Neural cell (in vitro differentiated cells): Measurements from ENCODE around the gene PIGL. TPM values are rescaled to one million over a fixed set of nuclear protein-coding genes. Genes with fewer than 3 reads are reported as not detected.

Experiments
- H2AFZ ChIP-seq: fragments of 200-600, 300-800 bp; sonication (generic), shearing (Covaris generic); 2 replicates; pipeline ENCODE4 v1.6.0; 2014; ENCODE audit warnings: low read depth, mild to moderate bottlenecking, antibody characterized with exemption, low read length, moderate library complexity
- H3F3A ChIP-seq: fragments of 200-600 bp; shearing (Covaris generic); 2 replicates; pipeline ENCODE4 v1.6.1; 2016; ENCODE audit warnings: mild to moderate bottlenecking, moderate library complexity, mixed read lengths, antibody characterized with exemption, low read length; ENCODE audit not compliant: insufficient read depth, poor library complexity, severe bottlenecking
- H3K27ac ChIP-seq: fragments of 200-600, 300-800 bp; sonication (generic), shearing (Covaris generic); 2 replicates; pipeline ENCODE4 v1.5.1; 2014; ENCODE audit warnings: mild to moderate bottlenecking, low read length, moderate library complexity
- H3K27me3 ChIP-seq: fragments of 300-800, 200-600 bp; sonication (generic), shearing (Covaris generic); 2 replicates; pipeline ENCODE4 v1.6.0; 2014; ENCODE audit warnings: mild to moderate bottlenecking, low read depth, low read length, moderate library complexity; ENCODE audit not compliant: insufficient read depth
- H3K36me3 ChIP-seq: fragments of 300-800, 200-600 bp; sonication (generic), shearing (Covaris generic); 2 replicates; pipeline ENCODE4 v1.5.1; 2014; ENCODE audit warnings: mild to moderate bottlenecking, antibody characterized with exemption, low read length, moderate library complexity; ENCODE audit not compliant: insufficient read depth
- H3K4me2 ChIP-seq: fragments of 300-800, 200-600 bp; sonication (generic), shearing (Covaris generic); 2 replicates; pipeline ENCODE4 v1.6.0; 2014; ENCODE audit warnings: mild to moderate bottlenecking, low read length
- H3K4me3 ChIP-seq: fragments of 300-800, 200-600 bp; sonication (generic), shearing (Covaris generic); 2 replicates; pipeline ENCODE4 v1.5.1; 2014; ENCODE audit warnings: mild to moderate bottlenecking, low read length, moderate library complexity
- H3K79me2 ChIP-seq: fragments of 200-600 bp; shearing (Covaris generic); replicated peaks from 2 replicates; pipeline ENCODE4 v1.6.0; 2014; ENCODE audit warnings: mild to moderate bottlenecking, low read length, moderate library complexity; ENCODE audit not compliant: insufficient read depth
- H3K9ac ChIP-seq: fragments of 300-800, 200-600 bp; sonication (generic), shearing (Covaris generic); 2 replicates; pipeline ENCODE4 v1.6.1; 2016; ENCODE audit warnings: mild to moderate bottlenecking, low read length, mixed read lengths
- H3K9me2 ChIP-seq: fragments of 200-600 bp; shearing (Covaris generic); 2 replicates; pipeline ENCODE4 v1.6.1; 2016; ENCODE audit warnings: mild to moderate bottlenecking, low read length, mixed read lengths; ENCODE audit not compliant: insufficient read depth
- H3K9me3 ChIP-seq: fragments of 200-600, 300-800 bp; sonication (generic), shearing (Covaris generic); 2 replicates; pipeline ENCODE4 v1.6.1; 2016; ENCODE audit warnings: mild to moderate bottlenecking, mixed run types, low read length, moderate library complexity, mixed read lengths
- H4K20me1 ChIP-seq: fragments of 200-600 bp; shearing (Covaris generic); 2 replicates; pipeline ENCODE4 v1.6.1; 2016; ENCODE audit warnings: mild to moderate bottlenecking, mixed run types; ENCODE audit not compliant: insufficient read depth
- EP300 ChIP-seq: fragments of 450-650 bp; conservative IDR thresholded peaks from 2 replicates; pipeline ENCODE4 v1.6.1; 2014; ENCODE audit warnings: antibody characterized with exemption, mild to moderate bottlenecking, moderate library complexity; ENCODE audit not compliant: poor library complexity, severe bottlenecking
- EZH2 ChIP-seq: fragments of 200-600, 300-800 bp; shearing (Covaris generic), sonication (generic); IDR thresholded peaks from 2 replicates; pipeline ENCODE4 v1.6.1; 2014; ENCODE audit warnings: antibody characterized with exemption, low read length, borderline replicate concordance, mild to moderate bottlenecking; ENCODE audit not compliant: insufficient read depth, poor library complexity, severe bottlenecking
- MXI1 ChIP-seq: fragments of 450-650 bp; conservative IDR thresholded peaks from 2 replicates; pipeline ENCODE4 v1.6.1; 2014; ENCODE audit warnings: antibody characterized with exemption, mild to moderate bottlenecking; ENCODE audit not compliant: poor library complexity, severe bottlenecking
- POLR2AphosphoS5 ChIP-seq: IDR thresholded peaks from 2 replicates; pipeline ENCODE4 v1.6.1; 2012
- RAD21 ChIP-seq: fragments of 450-650 bp; conservative IDR thresholded peaks from 2 replicates; pipeline ENCODE4 v1.6.1; 2014; ENCODE audit warnings: antibody characterized with exemption, mild to moderate bottlenecking, moderate library complexity
- SMC3 ChIP-seq: fragments of 450-650 bp; conservative IDR thresholded peaks from 2 replicates; pipeline ENCODE4 v1.6.1; 2014; ENCODE audit warnings: antibody characterized with exemption, mild to moderate bottlenecking, moderate library complexity; ENCODE audit not compliant: poor library complexity
- TAF1 ChIP-seq: IDR thresholded peaks from 2 replicates; pipeline ENCODE4 v1.6.1; 2012; ENCODE audit warnings: low read depth
- polyA plus RNA-seq: library from polyadenylated mRNA; depleted of rRNA; stranded (reverse); fragments of >200 nt; gene quantifications from 2 replicates; pipeline ENCODE4 v1.2.3, GENCODE V29; 2014
- TF ChIP-seq, protein P1 (sequence below): IDR thresholded peaks from 2 replicates; pipeline ENCODE4 v1.6.1; 2012; ENCODE audit warnings: borderline replicate concordance
- TF ChIP-seq, protein P2 (sequence below): fragments of 450-650 bp; IDR thresholded peaks from 2 replicates; pipeline ENCODE4 v1.5.1; 2014; ENCODE audit warnings: antibody characterized with exemption, mild to moderate bottlenecking, moderate library complexity; ENCODE audit not compliant: poor library complexity, severe bottlenecking

Gene PIGL
- polyA plus RNA-seq, 1 donor from 2014 or later = 75.5 TPM

DNA sequence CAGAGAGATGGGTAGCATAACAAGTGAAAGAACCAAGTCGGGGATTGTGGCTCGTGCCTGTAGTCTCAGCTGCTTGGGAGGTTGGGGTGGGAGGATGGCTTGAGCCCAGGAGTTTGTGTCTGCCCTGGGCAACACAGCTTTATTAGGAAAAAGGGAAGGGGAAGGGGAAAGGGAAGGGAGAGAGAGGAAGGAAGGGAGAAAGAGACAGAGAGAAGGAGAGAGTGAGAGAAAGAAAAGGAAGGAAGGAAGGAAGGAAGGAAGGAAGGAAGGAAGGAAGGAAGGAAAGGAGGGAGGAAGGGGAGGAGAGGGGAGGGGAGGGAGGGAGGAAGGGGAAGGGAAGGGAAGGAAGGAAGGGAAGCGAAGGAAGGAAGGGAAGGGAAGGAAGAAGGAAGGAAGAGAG lies 103.0 kb downstream of the PIGL start:
- H3K4me2 ChIP-seq = no peak overlapping the region
- no peaks in the 10 kb centered on the region for H3K27me3 ChIP-seq
- TF ChIP-seq SMC3 (no peak), RAD21 (no peak), TAF1 (no peak), POLR2AphosphoS5 (no peak), MXI1 (no peak), EZH2 (no peak), EP300 (no peak)
- TF ChIP-seq, protein P1, sequence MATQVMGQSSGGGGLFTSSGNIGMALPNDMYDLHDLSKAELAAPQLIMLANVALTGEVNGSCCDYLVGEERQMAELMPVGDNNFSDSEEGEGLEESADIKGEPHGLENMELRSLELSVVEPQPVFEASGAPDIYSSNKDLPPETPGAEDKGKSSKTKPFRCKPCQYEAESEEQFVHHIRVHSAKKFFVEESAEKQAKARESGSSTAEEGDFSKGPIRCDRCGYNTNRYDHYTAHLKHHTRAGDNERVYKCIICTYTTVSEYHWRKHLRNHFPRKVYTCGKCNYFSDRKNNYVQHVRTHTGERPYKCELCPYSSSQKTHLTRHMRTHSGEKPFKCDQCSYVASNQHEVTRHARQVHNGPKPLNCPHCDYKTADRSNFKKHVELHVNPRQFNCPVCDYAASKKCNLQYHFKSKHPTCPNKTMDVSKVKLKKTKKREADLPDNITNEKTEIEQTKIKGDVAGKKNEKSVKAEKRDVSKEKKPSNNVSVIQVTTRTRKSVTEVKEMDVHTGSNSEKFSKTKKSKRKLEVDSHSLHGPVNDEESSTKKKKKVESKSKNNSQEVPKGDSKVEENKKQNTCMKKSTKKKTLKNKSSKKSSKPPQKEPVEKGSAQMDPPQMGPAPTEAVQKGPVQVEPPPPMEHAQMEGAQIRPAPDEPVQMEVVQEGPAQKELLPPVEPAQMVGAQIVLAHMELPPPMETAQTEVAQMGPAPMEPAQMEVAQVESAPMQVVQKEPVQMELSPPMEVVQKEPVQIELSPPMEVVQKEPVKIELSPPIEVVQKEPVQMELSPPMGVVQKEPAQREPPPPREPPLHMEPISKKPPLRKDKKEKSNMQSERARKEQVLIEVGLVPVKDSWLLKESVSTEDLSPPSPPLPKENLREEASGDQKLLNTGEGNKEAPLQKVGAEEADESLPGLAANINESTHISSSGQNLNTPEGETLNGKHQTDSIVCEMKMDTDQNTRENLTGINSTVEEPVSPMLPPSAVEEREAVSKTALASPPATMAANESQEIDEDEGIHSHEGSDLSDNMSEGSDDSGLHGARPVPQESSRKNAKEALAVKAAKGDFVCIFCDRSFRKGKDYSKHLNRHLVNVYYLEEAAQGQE = no peak
- TF ChIP-seq, protein P2, sequence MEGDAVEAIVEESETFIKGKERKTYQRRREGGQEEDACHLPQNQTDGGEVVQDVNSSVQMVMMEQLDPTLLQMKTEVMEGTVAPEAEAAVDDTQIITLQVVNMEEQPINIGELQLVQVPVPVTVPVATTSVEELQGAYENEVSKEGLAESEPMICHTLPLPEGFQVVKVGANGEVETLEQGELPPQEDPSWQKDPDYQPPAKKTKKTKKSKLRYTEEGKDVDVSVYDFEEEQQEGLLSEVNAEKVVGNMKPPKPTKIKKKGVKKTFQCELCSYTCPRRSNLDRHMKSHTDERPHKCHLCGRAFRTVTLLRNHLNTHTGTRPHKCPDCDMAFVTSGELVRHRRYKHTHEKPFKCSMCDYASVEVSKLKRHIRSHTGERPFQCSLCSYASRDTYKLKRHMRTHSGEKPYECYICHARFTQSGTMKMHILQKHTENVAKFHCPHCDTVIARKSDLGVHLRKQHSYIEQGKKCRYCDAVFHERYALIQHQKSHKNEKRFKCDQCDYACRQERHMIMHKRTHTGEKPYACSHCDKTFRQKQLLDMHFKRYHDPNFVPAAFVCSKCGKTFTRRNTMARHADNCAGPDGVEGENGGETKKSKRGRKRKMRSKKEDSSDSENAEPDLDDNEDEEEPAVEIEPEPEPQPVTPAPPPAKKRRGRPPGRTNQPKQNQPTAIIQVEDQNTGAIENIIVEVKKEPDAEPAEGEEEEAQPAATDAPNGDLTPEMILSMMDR = no peak
- H3K9ac ChIP-seq = no peak overlapping the region
- H3K9me2 ChIP-seq = no peaks in the 10 kb centered on the region
- H3K27ac ChIP-seq = no peak overlapping the region
- H3K4me3 ChIP-seq = no peak overlapping the region
- no peaks in the 10 kb centered on the region for H3K36me3 ChIP-seq
- no peak overlapping the region for H2AFZ ChIP-seq
- no peaks in the 10 kb centered on the region for H3K9me3 ChIP-seq
- H4K20me1 ChIP-seq = no peaks in the 10 kb centered on the region
- H3K79me2 ChIP-seq = no peaks in the 10 kb centered on the region
- no peaks in the 10 kb centered on the region for H3F3A ChIP-seq

DNA sequence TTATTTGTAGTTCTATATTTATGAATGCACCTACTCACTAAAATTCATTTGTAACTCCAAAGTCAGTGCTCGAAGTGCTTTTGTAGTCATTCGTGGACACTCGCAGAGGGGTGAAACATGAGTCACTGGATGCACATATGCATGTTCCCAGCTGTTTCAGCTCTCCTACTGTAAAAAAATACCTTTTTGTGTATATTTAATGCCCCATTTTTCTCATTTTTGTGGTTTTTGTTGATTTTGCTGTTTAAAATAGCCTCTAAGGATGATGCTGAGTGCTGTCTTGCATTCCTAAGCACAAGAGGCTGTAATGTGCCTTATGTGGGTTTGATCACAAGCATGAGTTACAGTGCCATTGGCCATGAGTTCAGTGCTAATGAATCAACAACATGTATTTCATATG lies 105.6 kb downstream of the PIGL start:
- Histone ChIP-seq H3K9me2 (no peaks in the 10 kb centered on the region), H3K36me3 (peaks cover 11% of the 10 kb centered on the region), H3K4me3 (no peak overlapping the region), H2AFZ (no peak overlapping the region), H3K9ac (no peak overlapping the region), H4K20me1 (no peaks in the 10 kb centered on the region), H3K27ac (no peak overlapping the region), H3K79me2 (no peaks in the 10 kb centered on the region), H3K9me3 (no peaks in the 10 kb centered on the region), H3F3A (no peaks in the 10 kb centered on the region), H3K27me3 (no peaks in the 10 kb centered on the region), H3K4me2 (no peak overlapping the region)
- TF ChIP-seq MXI1 (no peak), RAD21 (no peak), EZH2 (no peak), POLR2AphosphoS5 (no peak), EP300 (no peak), TAF1 (no peak), SMC3 (no peak)
- TF ChIP-seq, protein P2 = no peak
- TF ChIP-seq, protein P1 = no peak
